Astrocyte (in vitro differentiated cells and primary cell): ENCODE data around the gene DYNC1I1. TPM values are rescaled to one million over a fixed set of nuclear protein-coding genes. Genes with fewer than 3 reads are reported as not detected.

Experiments used
- DNase-seq: peaks from one replicate; pipeline ENCODE4 v3.0.0-alpha.2; 2010; ENCODE audit warnings: low read depth
- FAIRE-seq: peaks from 2 replicates; lab custom pipeline; 2011; peaks lifted over from hg19 to GRCh38; lab: Jason Lieb, UNC
- H2AFZ ChIP-seq: 2 replicates; pipeline ENCODE4 v1.6.0; 2012; ENCODE audit warnings: low read depth, low read length, inconsistent platforms
- H3K27ac ChIP-seq: 2 replicates; pipeline ENCODE4 v1.5.1; 2011; ENCODE audit warnings: low read depth, low read length, inconsistent platforms
- H3K27me3 ChIP-seq: 2 replicates; pipeline ENCODE4 v1.6.0; 2011; ENCODE audit warnings: low read length, inconsistent platforms; ENCODE audit not compliant: insufficient read depth
- H3K36me3 ChIP-seq: 2 replicates; pipeline ENCODE4 v1.5.1; 2011; ENCODE audit warnings: low read length, inconsistent platforms; ENCODE audit not compliant: insufficient read depth
- H3K4me1 ChIP-seq: 2 replicates; pipeline ENCODE4 v1.5.1; 2011; ENCODE audit warnings: low read length, inconsistent platforms; ENCODE audit not compliant: insufficient read depth
- H3K4me2 ChIP-seq: 2 replicates; pipeline ENCODE4 v1.6.0; 2012; ENCODE audit warnings: low read length, inconsistent platforms
- H3K4me3 ChIP-seq: 2 replicates; pipeline ENCODE4 v1.5.1; 2011; ENCODE audit warnings: low read depth, mild to moderate bottlenecking, low read length, inconsistent platforms; ENCODE audit not compliant: insufficient read depth
- H3K79me2 ChIP-seq: 2 replicates; pipeline ENCODE4 v1.6.0; 2012; ENCODE audit warnings: mild to moderate bottlenecking, low read length, inconsistent platforms; ENCODE audit not compliant: insufficient read depth
- H3K9ac ChIP-seq: 2 replicates; pipeline ENCODE4 v1.6.0; 2012; ENCODE audit warnings: mild to moderate bottlenecking, low read length, inconsistent platforms
- H3K9me3 ChIP-seq: 2 replicates; pipeline ENCODE4 v1.5.1; 2012; ENCODE audit warnings: low read depth, mild to moderate bottlenecking, low read length, inconsistent platforms; ENCODE audit not compliant: insufficient read depth
- H4K20me1 ChIP-seq: 2 replicates; pipeline ENCODE4 v1.6.0; 2012; ENCODE audit warnings: low read length, inconsistent platforms; ENCODE audit not compliant: insufficient read depth
- H3K27ac Mint-ChIP-seq: one replicate; pipeline ENCODE4 v1.8.0; 2021; ENCODE audit warnings: mild to moderate bottlenecking, mixed read lengths; ENCODE audit not compliant: unreplicated experiment
- H3K27me3 Mint-ChIP-seq: one replicate; pipeline ENCODE4 v1.8.0; 2021; ENCODE audit warnings: low read depth, mixed read lengths; ENCODE audit not compliant: unreplicated experiment
- H3K36me3 Mint-ChIP-seq: one replicate; pipeline ENCODE4 v1.8.0; 2021; ENCODE audit warnings: low read depth, mixed read lengths; ENCODE audit not compliant: unreplicated experiment
- H3K4me1 Mint-ChIP-seq: one replicate; pipeline ENCODE4 v1.8.0; 2021; ENCODE audit warnings: low read depth, mixed read lengths; ENCODE audit not compliant: unreplicated experiment
- H3K4me3 Mint-ChIP-seq: one replicate; pipeline ENCODE4 v1.8.0; 2021; ENCODE audit warnings: mild to moderate bottlenecking, moderate library complexity, mixed read lengths; ENCODE audit not compliant: unreplicated experiment
- H3K9me3 Mint-ChIP-seq: one replicate; pipeline ENCODE4 v1.8.0; 2021; ENCODE audit warnings: mild to moderate bottlenecking, mixed read lengths; ENCODE audit not compliant: unreplicated experiment
- CTCF ChIP-seq: IDR thresholded peaks from 2 replicates; pipeline ENCODE4 v1.5.1; 2011; ENCODE audit warnings: low read depth, mild to moderate bottlenecking, inconsistent platforms, low read length, moderate library complexity; ENCODE audit not compliant: insufficient read depth
- EZH2 ChIP-seq: IDR thresholded peaks from 2 replicates; pipeline ENCODE4 v1.6.1; 2012; ENCODE audit warnings: mild to moderate bottlenecking, low read length, inconsistent platforms; ENCODE audit not compliant: insufficient read depth
- total RNA-seq: library from RNA; stranded (reverse); gene quantifications from 2 replicates; pipeline ENCODE4 v1.2.1, GENCODE V29; 2021

The DYNC1I1 gene
- total RNA-seq, 1 donor from 2014 or later: 3.2 TPM

GRCh38 chr7:96085953-96086352 is 313.6 kb downstream of the DYNC1I1 start:
- H3K9ac ChIP-seq: no peak overlapping the region
- Mint-ChIP-seq H3K9me3 (no peaks in the 10 kb centered on the region), H3K4me3 (no peak overlapping the region), H3K27me3 (no peaks in the 10 kb centered on the region), H3K36me3 (no peaks in the 10 kb centered on the region), H3K27ac (no peak overlapping the region), H3K4me1 (peaks cover 6% of the 10 kb centered on the region)
- H3K4me1 ChIP-seq: peaks cover 5% of the 10 kb centered on the region
- H4K20me1 ChIP-seq: no peaks in the 10 kb centered on the region
- H3K4me3 ChIP-seq: no peak overlapping the region
- H3K27me3 ChIP-seq: no peaks in the 10 kb centered on the region
- H3K36me3 ChIP-seq: no peaks in the 10 kb centered on the region
- H3K9me3 ChIP-seq: no peaks in the 10 kb centered on the region
- no peak overlapping the region for H3K4me2 ChIP-seq
- no peak overlapping the region for H2AFZ ChIP-seq
- FAIRE-seq: no peak
- no peak overlapping the region for H3K27ac ChIP-seq
- no peaks in the 10 kb centered on the region for H3K79me2 ChIP-seq
- DNase-seq: no peak
- no peak for TF ChIP-seq CTCF
- TF ChIP-seq EZH2: no peak

- Histone ChIP-seq H3K4me3 (no peak overlapping the region), H3K4me2 (peak overlapping the region; percentile 16), H3K27ac (no peak overlapping the region), H3K27me3 (no peaks in the 10 kb centered on the region), H3K4me1 (peaks cover 9% of the 10 kb centered on the region), H3K9ac (no peak overlapping the region), H3K9me3 (no peaks in the 10 kb centered on the region), H3K36me3 (no peaks in the 10 kb centered on the region), H2AFZ (no peak overlapping the region), H4K20me1 (no peaks in the 10 kb centered on the region), H3K79me2 (no peaks in the 10 kb centered on the region)
- H3K27me3 Mint-ChIP-seq: no peaks in the 10 kb centered on the region
- no peak for FAIRE-seq
- no peak overlapping the region for H3K4me3 Mint-ChIP-seq
- H3K4me1 Mint-ChIP-seq: peaks cover 6% of the 10 kb centered on the region
- H3K27ac Mint-ChIP-seq: no peak overlapping the region
- DNase-seq: peak; percentile 8
- TF ChIP-seq CTCF: no peak
- no peaks in the 10 kb centered on the region for H3K36me3 Mint-ChIP-seq
- H3K9me3 Mint-ChIP-seq: no peaks in the 10 kb centered on the region
These were observed 316.2 kb downstream of the DYNC1I1 start for GRCh38 chr7:96088579-96088978.

- H3K9me3 Mint-ChIP-seq: no peaks in the 10 kb centered on the region
- Histone ChIP-seq H3K36me3 (no peaks in the 10 kb centered on the region), H2AFZ (no peak overlapping the region), H3K4me2 (no peak overlapping the region), H3K27me3 (no peaks in the 10 kb centered on the region), H3K27ac (no peak overlapping the region), H3K9me3 (no peaks in the 10 kb centered on the region), H4K20me1 (no peaks in the 10 kb centered on the region), H3K79me2 (no peaks in the 10 kb centered on the region), H3K9ac (no peak overlapping the region), H3K4me1 (peaks cover 9% of the 10 kb centered on the region), H3K4me3 (no peak overlapping the region)
- H3K27me3 Mint-ChIP-seq: no peaks in the 10 kb centered on the region
- no peak overlapping the region for H3K4me3 Mint-ChIP-seq
- TF ChIP-seq EZH2: no peak
- no peak for TF ChIP-seq CTCF
- H3K27ac Mint-ChIP-seq: no peak overlapping the region
- peaks cover 6% of the 10 kb centered on the region for H3K4me1 Mint-ChIP-seq
- no peaks in the 10 kb centered on the region for H3K36me3 Mint-ChIP-seq
- no peak for DNase-seq
- FAIRE-seq: no peak
These were observed 317.2 kb downstream of the DYNC1I1 start for GRCh38 chr7:96089511-96089910.
